CD4-positive, alpha-beta T cell treated with Interleukin-1 beta for 1 hour (primary cell): ENCODE data around the gene TALDO1.
"Not testable (repeated sequence)": the region's sequence is repeated elsewhere in the genome, so short reads cannot be mapped to it uniquely, and the experiment has no call there.

Source experiments
- DNase-seq, 2 donors: peaks; one replicate each; pipeline ENCODE4 v3.0.0-alpha.2; 2020 to 2022

Gene TALDO1

DNA sequence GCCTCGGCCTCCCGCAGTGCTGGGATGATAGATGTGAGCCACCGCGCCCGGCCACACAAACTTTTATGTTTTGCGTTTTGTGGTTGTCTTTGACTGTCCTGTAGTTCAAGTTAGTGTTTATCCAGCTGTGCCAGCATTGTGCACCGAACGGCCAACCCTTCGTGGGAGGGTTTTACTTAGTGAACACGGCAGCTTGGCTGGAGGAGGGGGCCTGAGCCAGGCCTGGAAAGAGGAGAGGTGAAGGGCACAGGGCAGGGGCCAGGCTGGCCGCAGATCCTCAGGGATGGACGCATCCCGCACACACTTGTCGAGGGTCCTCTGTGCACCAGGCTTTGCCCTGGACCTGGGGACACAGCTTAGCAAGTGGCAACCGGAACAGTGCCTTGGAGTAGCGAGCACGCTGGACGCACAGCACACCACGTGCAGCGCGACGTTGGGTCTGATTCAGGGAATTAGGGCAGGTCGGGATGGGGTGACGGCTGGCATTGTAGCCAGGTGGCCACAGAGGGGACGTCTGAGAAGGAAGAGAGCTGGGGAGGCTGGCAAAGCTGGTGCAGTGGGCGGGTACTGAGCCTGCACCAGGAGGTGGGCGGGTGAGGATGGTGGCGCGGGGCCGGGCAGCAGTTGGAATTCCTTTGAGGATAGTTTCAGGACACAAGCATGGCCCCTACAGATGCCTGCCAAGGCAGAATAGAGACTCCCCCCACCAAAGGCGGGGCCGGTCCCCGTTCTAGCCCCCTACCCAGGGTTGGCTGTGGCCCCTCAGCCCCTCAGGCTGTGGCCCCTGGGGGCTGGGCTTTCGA is 27.8 kb upstream of the TALDO1 start:
- DNase-seq: no peak

DNA sequence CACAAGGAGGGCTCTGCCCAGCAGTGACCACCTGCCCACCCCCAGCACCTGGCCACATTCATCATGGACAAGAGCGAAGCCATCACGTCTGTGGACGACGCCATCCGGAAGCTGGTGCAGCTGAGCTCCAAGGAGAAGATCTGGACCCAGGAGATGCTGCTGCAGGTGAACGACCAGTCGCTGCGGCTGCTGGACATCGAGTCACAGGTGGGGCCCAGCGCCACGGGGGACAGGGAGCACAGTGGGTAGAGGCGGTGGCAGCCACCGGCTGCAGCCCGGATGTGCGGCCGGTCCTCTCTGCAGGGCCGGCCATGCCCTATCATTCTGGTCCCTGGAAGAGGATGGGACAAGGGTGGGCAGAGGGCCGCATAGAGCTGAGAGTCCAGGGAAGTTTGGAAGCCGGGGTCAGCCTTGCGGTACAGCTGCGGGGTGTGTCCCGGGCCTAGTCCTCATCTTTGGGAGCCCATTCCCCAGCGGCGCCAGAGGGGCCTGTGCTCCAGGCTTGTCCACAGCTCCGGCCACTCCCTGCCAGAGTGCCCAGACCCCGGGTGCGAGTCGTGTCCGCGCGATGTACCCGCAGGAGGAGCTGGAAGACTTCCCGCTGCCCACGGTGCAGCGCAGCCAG is 27.1 kb upstream of the TALDO1 start:
- no peak for DNase-seq

DNA sequence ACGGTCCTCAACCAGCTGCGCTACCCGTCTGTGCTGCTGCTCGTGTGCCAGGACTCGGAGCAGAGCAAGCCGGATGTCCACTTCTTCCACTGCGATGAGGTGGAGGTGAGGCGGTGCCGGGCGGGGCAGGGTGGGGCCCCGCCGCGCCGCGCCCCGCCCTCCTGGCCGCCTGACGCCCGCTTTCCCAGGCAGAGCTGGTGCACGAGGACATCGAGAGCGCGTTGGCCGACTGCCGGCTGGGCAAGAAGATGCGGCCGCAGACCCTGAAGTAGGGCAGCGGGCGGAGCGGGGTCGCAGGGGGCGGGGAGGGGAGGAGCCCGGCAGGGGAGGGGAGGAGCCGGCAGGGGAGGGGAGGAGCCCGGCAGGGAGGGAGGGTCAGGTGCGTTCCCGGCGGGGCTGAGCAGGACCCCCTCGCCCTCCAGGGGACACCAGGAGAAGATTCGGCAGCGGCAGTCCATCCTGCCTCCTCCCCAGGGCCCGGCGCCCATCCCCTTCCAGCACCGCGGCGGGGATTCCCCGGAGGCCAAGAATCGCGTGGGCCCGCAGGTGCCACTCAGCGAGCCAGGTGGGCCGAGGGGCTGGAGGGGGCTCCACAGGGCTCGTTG is 26.5 kb upstream of the TALDO1 start:
- DNase-seq: peak; percentile 27 to 38

DNA sequence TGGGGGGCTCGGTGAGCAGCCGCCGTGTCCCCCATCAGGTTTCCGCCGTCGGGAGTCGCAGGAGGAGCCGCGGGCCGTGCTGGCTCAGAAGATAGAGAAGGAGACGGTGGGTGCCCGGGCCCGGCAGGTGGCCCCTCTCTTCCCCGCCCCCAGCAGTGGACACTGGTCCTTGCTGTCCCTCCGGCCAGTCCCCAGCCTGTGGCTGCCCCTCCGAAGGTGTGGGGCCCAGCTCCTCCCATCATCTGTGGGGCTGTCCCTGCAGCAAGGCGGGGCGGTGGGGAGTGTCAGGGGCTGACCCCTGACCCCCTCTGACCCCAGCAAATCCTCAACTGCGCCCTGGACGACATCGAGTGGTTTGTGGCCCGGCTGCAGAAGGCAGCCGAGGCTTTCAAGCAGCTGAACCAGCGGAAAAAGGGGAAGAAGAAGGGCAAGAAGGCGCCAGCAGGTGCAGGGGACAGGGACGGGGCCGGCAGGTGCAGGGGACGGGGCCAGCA is 26.0 kb upstream of the TALDO1 start:
- no peak for DNase-seq

DNA sequence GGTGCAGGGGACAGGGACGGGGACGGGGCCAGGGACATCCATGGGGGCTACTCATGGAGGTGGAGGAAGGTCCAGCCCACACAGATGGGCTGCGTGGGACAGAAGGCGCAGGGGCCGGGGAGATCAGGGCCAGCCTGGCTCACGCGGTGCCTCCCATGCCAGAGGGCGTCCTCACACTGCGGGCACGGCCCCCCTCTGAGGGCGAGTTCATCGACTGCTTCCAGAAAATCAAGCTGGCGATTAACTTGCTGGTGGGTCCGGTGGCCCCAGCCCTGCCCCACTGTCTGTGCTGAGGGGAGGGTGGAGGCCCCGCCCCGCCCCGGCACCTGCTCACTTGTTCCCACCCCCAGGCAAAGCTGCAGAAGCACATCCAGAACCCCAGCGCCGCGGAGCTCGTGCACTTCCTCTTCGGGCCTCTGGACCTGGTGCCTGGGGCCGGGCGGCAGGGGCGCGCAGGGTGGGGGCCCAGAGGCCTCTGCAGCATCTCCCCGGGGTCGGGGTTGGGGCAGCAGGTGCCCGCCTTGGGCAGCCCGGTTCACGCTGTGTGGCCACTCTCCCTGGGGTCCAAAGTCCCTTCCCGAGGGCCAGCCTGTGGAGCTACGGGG is 25.4 kb upstream of the TALDO1 start:
- DNase-seq: peak; percentile 62 to 77

DNA sequence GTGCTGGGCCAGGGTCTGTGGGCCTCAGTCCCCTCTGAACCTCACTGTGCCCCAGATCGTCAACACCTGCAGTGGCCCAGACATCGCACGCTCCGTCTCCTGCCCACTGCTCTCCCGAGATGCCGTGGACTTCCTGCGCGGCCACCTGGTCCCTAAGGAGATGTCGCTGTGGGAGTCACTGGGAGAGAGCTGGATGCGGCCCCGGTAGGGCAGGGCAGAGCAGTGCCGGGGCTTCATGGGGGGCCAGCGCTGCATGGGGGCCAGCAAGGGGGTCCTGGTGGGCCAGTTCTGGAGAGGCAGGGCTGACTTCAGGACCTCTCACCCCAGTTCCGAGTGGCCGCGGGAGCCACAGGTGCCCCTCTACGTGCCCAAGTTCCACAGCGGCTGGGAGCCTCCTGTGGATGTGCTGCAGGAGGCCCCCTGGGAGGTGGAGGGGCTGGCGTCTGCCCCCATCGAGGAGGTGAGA is 24.9 kb upstream of the TALDO1 start:
- DNase-seq: no peak

DNA sequence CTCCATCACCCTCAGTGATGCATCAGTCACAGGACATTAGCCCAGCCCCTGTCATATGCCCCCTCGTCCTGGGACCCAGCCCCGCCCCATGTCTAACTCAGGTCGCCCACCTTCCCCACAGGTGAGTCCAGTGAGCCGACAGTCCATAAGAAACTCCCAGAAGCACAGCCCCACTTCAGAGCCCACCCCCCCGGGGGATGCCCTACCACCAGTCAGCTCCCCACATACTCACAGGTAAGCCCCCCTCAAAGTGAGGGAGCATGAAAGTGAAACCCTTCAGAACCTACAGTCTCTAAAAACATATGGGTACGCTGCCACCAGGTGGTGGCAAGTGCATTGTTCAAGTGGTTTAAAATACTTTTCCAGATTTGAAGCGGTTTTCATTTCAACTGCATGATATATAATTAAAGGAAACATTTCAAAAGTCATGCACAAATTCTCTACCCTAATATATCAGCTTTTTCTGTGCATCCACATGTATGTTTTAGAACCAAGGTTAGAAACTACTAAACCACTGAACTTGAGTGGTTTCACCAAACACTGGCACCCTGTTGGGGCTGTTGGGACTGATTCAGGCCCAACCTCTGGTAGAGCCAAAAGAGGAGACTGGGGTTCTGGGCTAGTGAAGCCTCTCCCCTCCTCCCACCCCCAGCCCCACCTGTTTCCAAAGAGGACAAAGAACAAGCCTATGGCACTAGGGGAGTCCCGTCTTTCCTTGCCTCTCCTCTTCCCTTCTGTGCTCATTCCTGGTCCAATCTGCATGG is 24.0 kb upstream of the TALDO1 start:
- DNase-seq: peak; percentile 63 to 71

DNA sequence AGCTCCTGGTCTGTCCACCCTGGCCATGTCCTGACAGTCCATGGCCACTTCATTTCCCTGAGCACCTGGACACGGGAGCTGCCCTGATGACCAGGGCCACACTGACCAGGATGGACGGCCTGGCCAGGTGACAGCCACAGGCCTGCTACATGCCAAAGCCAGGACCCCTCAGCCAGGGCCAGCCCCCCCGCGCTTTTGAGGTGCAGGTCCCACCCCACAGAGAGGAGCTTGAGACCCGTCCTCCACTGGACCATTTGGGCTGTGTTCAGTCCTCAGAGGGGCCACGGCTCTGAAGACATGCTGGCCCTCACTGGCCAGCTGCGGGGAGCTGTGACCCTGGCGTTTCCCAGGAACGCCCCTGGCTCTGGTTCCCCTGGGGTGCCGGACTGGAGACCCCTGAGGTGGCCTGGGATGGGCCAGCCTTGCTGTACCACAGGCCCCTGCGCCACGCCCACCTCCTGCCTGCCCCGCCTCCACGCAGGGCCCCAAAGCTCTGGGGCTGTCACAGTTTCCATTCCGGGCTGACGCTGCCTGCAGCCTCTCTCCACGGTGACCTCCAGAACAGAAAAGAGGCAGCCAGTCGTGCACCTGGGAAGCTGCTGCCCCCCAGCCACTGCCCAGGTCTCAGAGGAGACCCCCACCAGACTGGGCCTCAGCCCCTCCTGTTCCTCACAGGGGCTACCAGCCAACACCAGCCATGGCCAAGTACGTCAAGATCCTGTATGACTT is 23.1 kb upstream of the TALDO1 start:
- DNase-seq: no peak

DNA sequence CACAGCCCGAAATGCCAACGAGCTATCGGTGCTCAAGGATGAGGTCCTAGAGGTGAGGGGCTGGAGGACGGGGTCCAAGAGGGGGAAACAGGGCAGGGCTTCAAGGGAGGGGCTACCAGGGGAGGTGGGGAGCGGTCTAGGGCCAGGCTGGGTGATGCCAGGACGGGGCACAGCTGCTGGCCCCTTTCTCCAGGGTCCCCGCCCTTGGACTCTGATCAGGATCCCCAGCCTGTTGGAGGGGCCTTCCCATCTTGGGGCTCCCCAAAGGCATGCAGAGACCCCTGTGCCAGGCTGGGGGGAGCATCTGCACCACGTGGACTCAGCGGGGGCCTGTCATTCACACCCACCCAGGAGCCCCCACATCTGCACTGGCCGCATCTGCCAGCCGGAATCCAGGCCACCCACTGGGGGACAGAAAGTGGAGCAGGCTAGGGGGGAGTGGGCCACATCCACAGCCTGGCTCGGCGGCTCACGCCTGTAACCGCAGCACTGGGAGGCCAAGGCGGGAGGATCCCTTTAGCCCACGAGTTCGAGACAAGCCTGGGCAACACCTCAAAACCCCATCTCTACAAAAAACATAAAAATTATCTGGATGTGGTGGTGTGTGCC is 22.4 kb upstream of the TALDO1 start:
- DNase-seq: no peak

DNA sequence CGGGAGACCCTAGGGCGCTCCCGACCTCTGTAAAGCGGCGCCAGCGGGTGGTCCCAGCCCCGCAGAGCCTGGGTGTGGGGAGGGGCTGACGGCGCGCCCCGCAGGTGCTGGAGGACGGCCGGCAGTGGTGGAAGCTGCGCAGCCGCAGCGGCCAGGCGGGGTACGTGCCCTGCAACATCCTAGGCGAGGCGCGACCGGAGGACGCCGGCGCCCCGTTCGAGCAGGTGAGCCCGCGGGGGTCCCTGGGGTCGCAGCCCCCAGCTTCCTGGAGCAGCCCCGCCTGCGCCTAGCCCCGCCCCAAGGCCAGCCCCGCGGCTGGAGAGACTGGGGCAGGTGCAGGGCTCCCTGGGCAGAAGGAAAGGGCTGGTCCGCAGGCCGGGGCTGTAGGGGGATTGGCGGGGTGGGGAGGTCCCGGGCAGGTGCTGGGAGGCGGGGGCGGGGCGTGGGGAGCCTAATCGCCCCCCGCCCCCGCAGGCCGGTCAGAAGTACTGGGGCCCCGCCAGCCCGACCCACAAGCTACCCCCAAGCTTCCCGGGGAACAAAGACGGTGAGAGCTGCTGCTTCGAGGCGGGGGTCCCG is 21.6 kb upstream of the TALDO1 start:
- DNase-seq: no peak

DNA sequence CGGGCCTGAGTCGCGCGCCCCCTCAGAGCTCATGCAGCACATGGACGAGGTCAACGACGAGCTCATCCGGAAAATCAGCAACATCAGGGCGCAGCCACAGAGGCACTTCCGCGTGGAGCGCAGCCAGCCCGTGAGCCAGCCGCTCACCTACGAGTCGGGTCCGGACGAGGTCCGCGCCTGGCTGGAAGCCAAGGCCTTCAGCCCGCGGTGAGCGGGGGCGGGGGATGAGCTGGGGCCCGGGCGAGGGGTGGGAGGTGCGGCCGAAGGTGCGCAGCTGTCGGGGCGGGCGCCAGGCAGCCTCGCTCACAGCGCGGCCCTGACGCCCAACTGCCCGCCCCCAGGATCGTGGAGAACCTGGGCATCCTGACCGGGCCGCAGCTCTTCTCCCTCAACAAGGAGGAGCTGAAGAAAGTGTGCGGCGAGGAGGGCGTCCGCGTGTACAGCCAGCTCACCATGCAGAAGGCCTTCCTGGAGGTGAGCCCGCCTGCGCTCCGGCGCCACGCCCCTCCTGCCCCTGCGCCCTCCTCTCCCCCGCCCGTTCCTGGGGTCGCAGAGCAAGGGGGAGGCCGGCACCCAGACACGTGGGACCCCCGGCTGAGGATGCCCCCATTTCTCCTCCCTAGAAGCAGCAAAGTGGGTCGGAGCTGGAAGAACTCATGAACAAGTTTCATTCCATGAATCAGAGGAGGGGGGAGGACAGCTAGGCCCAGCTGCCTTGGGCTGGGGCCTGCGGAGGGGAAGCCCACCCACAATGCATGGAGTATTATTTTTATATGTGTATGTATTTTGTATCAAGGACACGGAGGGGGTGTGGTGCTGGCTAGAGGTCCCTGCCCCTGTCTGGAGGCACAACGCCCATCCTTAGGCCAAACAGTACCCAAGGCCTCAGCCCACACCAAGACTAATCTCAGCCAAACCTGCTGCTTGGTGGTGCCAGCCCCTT is 20.7 kb upstream of the TALDO1 start:
- DNase-seq: peak; percentile 43 to 54

DNA sequence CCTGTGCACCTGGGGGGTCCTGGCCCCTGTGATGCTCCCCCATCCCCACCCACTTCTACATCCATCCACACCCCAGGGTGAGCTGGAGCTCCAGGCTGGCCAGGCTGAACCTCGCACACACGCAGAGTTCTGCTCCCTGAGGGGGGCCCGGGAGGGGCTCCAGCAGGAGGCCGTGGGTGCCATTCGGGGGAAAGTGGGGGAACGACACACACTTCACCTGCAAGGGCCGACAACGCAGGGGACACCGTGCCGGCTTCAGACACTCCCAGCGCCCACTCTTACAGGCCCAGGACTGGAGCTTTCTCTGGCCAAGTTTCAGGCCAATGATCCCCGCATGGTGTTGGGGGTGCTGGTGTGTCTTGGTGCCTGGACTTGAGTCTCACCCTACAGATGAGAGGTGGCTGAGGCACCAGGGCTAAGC is 20.0 kb upstream of the TALDO1 start:
- no peak for DNase-seq

DNA sequence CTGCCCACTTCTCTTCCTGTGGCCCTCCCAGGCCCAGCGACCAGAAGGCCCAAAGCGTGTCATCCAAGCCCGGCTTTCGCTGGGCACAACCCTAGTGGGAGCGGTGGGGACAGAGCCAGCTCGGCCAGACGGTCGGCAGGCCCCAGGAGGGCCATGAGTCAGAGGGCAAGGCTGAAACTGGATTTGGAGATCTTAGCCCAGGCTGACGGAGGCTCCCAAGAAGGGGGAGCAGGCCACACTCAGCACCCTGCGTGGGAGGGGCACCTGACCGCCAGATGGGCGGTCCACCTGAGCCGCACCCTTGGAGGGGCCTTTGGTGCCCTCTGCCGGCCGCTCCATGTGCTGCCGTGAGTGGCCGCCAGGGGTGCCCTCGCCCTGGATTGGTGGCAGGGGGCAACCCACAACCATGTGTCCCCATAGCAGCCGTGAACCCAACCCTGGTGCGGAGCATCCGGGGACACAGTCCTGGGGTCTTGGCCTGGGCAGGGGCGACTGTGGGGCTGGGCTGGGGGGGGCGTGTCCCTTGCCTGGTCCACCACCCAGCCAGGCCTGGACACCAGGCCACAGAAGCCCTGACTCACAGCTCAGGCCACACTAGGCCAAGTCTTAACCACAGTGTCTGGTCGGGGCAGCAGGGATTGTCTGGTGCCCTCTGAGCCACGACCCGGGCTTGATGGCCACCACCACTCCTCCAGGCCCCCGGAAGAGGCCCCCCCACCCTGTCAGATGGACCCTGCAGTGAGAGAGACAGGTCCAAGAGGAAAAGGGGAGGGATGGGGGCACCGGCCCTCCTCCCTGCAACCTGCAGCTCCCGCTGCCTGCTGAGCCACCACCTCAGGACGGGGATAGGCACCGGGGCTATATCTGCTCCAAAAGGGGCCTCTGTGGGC is 19.2 kb upstream of the TALDO1 start:
- peak; percentile 83 to 85 for DNase-seq

DNA sequence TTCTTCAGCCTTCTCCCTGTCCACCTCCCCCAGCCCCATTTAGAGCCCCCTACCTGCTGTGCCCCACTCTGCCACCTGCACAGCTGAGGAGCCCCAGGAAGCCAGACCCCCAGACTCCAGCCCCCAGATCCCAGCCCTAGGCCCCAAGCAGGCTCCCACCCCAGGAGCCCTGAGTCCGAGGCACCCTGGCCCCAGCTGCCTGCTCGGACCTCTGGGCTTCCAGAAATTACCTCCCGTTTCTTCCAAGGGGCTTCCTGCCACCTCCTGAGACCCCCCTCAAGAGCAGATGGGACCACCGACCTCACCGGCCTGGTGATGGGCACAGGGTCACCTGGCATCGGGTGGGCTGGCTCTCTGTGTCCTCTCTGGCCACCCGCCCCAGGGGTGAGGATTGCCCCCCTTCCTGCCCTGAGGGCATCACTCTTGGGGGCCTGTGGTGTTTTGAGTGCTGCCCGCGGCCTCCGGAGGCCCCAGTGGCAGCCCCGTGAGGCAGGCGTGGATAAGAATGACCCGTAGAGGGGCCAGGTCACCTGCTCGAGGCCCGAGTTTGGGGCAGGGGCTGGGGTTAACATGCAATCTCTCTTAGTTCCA is 18.3 kb upstream of the TALDO1 start:
- DNase-seq: no peak

DNA sequence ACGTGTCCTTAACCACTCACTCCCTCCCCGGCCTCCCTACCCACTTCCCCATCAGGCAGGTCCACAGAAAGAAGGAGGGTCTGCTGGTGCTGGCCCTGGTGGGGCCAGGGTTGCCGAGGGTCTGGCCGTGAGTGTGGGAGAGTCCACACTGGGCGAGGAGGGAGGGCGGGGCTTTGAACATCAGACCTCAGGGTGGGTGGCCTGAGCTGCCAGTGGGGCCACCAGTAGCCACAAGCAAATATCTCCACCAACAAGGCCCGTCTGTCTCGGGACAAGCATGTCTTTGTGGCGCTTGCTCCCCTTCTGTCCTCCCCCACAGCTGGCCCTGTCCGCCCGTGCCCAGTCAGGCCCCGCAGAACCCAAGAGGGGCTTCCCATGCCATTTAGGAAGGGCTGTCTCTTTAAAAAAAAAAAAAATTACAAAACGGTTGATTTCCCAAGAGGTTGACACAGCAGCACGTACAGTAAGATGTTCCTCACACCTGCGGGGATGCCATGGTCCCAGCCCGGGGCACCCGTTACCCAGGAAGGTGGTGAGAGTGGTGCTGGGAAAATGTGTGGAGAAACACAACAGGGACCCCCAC is 17.7 kb upstream of the TALDO1 start:
- DNase-seq: no peak

DNA sequence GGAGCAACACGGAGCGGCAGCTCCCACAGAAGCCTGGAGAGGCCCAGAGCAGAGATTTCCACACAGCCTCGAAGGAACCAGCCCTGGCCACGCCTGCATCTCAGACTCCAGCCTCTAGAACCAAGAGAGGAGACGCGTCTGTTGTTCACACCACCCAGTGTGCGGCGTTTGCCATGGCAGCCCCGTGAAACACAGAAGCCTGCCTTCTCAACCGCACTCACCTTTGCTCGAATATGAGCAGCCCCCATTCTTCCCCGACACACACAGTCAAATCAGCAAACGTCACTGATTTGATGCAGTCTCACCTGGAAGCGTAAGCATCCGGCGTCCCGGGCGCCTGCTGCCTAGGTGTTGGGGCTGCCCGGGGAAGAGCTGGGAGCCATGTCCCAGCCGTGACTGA is 14.2 kb upstream of the TALDO1 start:
- DNase-seq: no peak

DNA sequence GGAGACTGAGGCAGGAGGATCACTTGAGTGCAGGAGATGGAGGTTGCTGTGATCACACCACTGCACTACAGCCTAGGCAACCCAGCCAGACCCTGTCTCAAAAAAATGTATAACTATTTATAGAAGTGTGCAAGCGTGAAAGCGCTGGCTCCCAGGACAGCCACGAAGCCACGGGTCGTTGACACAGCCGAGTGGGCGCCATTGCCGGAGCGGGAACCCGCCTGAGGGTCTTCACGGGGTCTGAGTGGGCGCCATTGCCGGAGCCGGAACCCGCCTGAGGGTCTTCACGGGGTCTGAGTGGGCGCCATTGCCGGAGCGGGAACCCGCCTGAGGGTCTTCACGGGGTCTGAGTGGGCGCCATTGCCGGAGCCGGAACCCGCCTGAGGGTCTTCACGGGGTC is 12.7 kb upstream of the TALDO1 start:
- DNase-seq: not testable (repeated sequence)

DNA sequence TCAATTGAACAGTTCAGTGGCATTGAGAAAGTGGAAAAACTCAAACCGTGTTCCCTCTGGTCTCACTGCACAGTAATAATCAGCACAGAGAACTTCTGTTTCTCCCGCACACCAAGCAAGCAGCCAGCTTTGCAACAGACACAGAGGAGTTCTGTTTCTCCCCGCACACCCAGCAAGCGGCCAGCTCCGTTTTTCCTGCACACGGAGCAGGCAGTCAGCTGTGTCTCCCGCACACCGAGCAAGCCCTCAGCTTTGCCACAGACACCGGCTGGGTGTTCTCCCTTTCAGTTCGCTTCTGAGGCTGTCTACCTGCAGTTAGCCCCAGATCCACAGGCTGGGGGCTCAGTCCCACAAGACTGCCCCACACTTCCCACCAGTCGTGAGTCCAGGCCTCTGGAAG is 9.9 kb upstream of the TALDO1 start:
- no peak for DNase-seq
